Hematopoietic multipotent progenitor cell treated with erythropoietin and hydrocortisone succinate and interleukin-3 and kit ligand, for 15 days (in vitro differentiated cells): ENCODE results near the gene PNMA6A.
"Not testable (repeated sequence)": the region's sequence is repeated elsewhere in the genome, so short reads cannot be mapped to it uniquely, and the experiment has no call there.

Source experiments
- DNase-seq: peaks from one replicate; pipeline ENCODE4 v3.0.0-alpha.2; 2015; ENCODE audit warnings: low spot score

The PNMA6A gene

GRCh38 chrX:153075366-153075765, 3.1 kb downstream of the PNMA6A start:
- DNase-seq = no peak

- not testable (repeated sequence) for DNase-seq
Observed at GRCh38 chrX:153077437-153078135, 5.3 kb downstream of the PNMA6A start.

DNA sequence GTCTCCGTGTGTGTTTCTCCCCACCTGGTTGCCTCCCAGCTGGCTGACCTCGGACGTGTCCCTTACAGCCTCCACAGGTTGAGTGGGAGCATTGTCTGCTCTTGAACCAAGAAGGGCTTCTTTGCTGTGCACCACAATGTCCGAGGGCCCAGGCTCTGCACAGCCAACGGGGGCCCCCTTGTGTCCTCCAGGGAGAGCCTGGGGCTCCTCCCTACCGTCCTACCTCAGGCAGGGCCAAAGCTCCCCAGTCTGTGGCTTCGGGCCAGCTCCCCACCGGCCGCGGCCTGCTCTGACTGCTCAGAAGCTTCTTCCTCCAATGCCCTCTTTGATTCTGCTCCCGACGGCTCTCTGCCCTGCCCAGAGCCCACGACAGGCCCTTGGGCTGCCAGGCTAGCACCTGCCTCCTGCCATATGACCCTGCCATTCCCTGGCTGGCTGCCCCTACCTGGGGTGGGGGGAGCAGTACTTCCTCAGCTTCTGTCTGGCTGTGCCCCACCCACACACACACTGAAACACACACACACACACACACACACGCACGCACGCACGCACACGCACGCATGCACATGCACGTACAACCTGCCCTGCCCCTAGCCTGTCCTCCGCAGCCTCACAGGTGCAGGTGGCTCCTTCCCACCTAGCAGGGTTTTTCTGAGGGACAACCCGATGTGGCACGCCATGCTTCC, 11.1 kb downstream of the PNMA6A start:
- DNase-seq = not testable (repeated sequence)

- no peak for DNase-seq
Observed at GRCh38 chrX:153102418-153102817, 30.2 kb downstream of the PNMA6A start.

DNA sequence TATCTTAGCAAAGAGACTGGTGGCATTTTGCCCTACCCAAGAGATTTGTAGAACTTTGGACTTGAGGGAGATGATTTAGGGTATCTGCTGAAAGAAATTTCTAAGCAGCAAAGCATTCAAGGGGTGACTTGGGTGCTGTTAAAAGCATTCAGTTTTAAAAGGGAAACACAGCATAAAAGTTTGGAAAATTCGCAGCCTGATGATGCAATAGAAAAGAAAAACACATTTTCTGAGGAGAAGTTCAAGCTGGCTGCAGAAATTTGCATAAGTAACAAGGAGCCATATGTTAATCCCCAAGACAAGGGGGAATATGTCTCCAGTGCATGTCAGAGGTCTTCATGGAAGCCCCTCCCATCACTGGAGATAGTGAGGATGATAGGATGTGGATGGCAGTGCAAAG, 32.7 kb downstream of the PNMA6A start:
- not testable (repeated sequence) for DNase-seq

- not testable (repeated sequence) for DNase-seq
Observed at GRCh38 chrX:153106092-153106801, 34.0 kb downstream of the PNMA6A start.

DNA sequence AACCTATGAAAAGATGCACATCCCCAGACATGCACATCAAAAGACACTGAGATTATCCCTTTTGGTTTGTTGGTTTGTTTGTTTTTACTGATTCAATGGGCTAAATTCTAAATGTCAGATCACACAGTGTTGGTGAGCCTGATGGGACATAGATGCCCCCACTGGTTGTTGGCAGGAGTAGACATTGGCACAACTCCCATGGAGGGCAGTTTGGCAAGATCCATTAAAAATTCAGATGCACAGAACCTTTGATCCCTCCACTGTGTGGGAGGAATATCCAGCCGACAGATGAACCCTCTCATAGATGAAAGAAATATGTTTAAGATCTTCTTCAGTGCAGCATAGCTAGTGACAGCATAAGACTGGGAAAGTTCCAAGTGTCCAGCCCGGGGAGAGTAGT, 38.5 kb downstream of the PNMA6A start:
- DNase-seq = not testable (repeated sequence)

DNA sequence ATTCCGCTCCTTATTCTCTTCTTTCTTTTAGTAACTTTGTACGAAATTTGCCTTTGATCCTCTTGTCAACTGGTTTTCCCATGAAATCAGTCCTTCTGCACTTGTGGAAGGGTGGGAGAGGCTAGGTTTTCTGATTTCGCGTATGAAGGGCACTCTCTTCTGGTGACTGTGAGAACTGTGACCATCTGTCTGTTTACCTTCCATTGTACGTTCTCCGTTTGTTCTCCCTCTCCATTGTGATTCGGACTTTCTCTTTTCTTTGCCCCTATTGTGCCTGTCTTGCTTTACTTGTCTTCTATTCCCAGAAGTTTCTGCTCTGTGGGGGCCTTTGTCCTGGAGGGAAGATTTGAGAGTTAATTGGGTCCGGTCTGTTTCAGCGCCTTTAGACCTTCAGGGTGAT, 41.6 kb downstream of the PNMA6A start:
- DNase-seq = not testable (repeated sequence)

GRCh38 chrX:153117754-153118153, 45.5 kb downstream of the PNMA6A start:
- not testable (repeated sequence) for DNase-seq

GRCh38 chrX:153120230-153120629, 48.0 kb downstream of the PNMA6A start:
- DNase-seq = not testable (repeated sequence)

GRCh38 chrX:153123468-153123867, 51.2 kb downstream of the PNMA6A start:
- not testable (repeated sequence) for DNase-seq
